ENCODE data around the gene DNAAF5. TPM values are rescaled to one million over a fixed set of nuclear protein-coding genes. Genes with fewer than 3 reads are reported as not detected.

Gene DNAAF5
- total RNA-seq, 2 experiments from 2014 or later: 31.5 to 37.2 TPM

Other genes with a start within 250 kb of the DNAAF5 start
- 1 to 10 TPM; 5.2 to 5.3 TPM for gene PDGFA, start 206.9 kb upstream of the DNAAF5 start, total RNA-seq
- gene PRKAR1B, start 582 bp downstream of the DNAAF5 start, total RNA-seq: 10 to 100 TPM; 37.0 to 41.0 TPM
- 10 to 100 TPM; 71.3 to 74.6 TPM for gene SUN1, start 105.8 kb downstream of the DNAAF5 start, total RNA-seq
- gene GET4, start 149.9 kb downstream of the DNAAF5 start, total RNA-seq: 10 to 100 TPM; 17.7 to 29.7 TPM
- 10 to 100 TPM; 13.1 to 14.8 TPM for gene ADAP1, start 228.0 kb downstream of the DNAAF5 start, total RNA-seq
- gene COX19, start 248.8 kb downstream of the DNAAF5 start, total RNA-seq: 10 to 100 TPM; 11.3 to 14.6 TPM

Measured in activated CD4-positive, alpha-beta T cell treated with anti-CD3 and anti-CD28 coated beads for 36 hours (primary cell).